GM18873 (cell line): ENCODE results near the gene ETV6.

Source experiments
- ATAC-seq: cut with Tn5 transposase; IDR thresholded peaks from one replicate; pipeline ENCODE4 v1.9.1; 2021; ENCODE audit warnings: mild to moderate bottlenecking, moderate library complexity, moderate number of reproducible peaks; ENCODE audit not compliant: unreplicated experiment, low FRiP score

Gene ETV6

DNA sequence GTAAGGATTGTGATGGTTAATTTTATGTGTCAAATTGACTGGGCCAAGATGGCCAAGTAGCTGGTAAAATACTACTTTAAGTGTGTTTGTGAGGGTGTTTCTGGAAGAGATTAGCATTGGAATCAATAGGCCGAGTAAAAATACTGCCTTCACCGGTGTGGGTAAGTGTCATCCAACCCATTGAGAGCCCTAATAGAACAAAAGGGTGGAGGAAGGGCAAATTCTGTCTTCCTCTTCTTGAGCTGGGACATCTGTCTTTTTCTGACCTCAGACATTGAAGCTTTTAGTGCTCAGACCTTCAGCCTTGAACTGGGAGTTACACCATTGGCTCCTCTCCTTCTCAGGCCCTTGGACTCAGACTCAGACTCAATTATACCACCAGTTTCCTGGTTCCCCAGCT, 8.0 kb upstream of the ETV6 start:
- no peak for ATAC-seq

DNA sequence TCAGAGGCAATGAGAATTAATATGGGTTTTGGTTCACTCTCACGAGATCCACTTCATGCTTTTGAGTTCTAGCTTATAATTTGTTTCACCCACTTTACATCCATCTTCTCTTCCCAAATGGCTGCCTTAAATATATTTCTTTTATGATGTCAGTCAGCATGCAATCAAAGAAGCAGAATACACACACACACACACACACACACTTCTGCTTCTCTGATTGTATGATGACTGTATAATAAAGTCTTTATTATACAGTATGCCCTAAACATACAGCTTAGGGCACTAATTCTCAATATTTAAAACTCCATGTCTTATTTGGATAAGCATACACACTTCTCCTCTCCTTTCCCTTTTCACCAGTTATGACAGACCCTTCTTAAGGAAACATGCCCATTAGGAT, 6.7 kb upstream of the ETV6 start:
- ATAC-seq = no peak

DNA sequence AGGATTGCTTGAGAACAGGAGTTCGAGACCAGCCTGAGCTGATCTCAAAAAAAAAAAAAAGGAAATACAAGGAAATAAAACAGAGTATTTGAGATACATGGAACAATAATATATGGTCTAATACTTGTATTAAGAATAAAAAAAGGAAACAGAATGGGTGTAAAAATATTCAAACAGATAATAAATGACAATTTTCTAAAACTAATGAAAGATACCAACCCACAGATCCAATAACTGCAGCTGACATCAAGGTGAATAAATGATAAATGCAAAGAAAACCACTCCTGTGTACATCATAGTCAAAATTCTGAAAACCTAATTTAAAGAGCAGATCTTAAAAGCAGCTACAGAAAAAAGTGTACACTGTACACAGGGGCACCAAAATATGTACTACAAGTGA, 4.1 kb upstream of the ETV6 start:
- no peak for ATAC-seq

DNA sequence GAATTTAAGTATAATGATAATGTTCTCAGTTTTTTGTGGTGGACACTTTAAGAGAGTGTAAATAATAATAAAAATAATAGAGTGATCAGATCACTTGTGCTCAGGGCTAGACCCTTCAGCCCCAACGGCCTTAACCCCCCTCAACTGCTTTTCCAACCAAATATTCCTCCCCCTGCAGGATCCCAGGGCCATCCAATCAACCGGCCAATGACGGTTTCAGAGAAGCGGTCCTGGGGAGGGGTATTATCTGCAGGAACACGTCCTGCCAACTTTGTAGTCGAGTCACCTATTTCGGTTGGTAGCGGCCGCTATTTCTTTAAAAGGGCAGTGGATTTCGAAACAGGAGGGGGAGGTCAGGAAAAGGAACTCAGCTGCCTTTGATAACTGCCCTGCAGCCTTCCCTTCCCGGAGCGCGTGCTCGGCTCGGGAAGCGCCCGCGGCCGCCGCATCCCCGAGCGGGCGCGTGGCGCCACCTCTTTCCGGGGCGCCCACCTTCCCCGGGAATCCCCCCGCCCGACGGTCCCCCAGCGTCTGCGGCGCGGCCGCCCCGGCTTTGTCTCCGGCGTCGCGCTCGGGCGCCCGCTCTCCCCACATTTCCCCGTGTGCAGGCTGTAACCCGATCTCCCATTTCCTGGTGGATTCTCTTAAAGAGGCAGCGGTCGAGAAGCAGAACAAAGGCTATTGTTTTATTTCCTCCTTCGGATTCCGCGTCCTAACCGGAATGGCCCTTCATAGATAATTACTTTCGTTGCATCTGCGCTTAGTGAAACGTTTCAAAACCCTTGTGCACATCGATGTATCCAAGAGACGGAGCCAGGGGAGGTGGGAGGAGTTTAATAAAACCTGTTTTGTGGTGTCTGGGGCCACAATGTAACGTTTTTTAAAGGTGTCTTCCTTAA, 711 bp upstream of the ETV6 start:
- ATAC-seq = peak; percentile 19

DNA sequence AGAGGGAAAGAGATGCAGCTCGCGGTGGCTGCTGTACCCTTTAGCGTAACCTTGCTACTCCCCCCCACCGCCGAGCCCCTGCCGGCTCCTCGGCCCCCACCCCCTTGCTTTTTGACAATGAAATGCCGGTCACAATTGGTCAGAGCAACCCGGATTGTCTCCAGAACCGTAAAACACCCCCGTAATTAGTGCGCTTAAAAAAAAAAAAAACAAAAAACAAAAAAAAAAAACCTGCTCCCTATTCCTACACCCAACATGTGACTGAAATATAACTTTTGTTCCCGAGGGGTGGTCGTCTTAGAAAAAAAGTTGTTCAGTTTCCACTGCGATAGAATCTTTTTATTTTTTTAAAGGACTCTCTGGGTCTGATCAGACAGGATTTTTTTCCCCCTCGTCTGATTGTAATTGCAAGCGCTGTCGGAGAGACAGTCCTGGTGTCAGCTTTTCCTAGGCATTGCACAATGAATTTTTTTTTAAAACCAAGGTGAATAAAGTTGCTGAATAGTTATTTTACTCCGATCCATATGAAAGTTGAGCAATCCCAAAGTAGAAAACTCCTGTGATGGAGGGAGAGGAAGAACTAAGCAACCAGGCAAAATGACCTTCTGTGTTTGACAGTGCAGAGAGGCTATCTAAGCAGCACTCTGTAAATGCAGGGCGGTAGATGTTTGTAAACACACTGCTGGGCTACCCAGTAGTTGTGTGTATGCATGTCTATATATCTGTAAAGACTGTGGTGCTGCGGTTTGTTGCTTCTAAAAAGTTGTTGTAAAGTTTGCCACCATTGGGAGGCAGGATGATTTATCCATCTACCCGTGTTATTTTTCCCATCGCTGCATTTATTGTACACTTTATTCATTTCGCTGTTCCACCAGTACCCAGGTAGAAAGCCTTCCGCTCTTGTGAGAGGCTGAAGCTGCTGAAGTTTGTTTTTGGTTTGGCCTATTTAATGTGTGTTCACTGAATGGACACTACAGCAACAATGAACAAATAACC, 1.1 kb downstream of the ETV6 start:
- no peak for ATAC-seq

DNA sequence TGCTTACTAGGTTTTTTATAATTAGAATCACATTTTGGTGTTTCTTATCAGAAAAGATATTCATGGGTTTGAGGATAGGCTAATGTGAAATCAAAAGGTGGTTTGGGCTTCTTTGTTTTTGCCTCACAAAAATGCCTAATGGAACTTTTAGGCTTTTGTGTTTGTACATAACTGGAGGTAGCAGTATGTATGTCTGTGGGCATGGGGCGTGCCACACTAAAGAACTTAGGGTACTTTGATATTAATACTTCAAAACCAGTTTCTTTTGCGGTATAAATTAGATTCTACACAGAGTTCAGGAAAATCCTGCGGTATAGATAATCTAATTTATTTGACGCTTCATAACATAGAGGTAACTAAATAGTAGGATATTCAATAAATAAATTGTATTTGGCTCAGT, 1.9 kb downstream of the ETV6 start:
- no peak for ATAC-seq

DNA sequence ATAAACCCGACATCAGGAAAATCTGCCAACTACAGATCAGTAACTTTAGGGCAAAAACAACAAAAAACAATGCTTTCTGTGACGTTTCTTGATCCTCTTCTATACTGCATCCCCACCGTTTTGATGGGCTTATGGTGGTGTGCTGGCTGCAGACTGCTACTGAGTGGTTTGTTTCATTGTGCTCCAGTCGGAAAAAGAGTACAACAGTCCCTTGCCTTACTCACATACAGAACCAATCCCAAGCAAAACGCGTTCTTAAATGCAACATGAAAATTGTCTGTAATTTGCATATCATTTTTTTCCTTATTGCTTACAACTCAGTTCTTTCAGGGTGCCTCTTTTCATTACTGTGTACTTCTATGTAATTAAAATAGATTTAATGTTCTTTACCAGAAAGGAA, 2.3 kb downstream of the ETV6 start:
- ATAC-seq = no peak

DNA sequence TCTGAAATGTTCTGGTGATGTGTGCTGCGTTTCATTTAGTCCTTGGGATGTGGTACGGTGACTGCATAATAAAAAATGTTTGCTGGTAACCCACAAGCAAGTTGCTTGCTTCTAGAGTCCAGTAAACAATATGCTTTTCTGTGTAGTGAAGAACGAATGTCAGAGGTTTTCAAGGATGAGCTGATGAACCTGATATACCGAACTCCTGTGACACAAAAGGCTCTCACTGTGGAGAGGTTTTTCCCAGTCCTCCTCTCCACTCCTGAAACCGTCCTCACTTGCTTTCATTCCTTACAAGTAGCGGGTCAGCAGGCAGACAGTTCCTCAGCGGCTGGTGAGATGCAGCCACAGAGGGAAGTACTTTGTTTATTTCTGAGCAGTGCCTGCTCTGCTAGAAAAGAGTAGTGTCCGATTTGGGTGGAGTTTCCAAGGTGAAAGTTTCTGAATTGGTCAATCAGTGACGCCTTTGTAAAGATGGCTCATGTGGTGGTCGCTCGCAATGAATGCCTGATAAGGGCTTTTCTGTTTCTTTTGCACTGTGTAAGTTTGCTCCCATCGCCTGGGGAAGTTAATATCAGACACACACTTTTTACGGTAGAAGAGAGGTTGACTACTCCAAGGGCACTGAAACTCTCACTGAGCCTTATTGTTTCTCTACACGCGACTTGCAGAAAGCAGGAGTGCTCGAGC, 3.0 kb downstream of the ETV6 start:
- no peak for ATAC-seq

DNA sequence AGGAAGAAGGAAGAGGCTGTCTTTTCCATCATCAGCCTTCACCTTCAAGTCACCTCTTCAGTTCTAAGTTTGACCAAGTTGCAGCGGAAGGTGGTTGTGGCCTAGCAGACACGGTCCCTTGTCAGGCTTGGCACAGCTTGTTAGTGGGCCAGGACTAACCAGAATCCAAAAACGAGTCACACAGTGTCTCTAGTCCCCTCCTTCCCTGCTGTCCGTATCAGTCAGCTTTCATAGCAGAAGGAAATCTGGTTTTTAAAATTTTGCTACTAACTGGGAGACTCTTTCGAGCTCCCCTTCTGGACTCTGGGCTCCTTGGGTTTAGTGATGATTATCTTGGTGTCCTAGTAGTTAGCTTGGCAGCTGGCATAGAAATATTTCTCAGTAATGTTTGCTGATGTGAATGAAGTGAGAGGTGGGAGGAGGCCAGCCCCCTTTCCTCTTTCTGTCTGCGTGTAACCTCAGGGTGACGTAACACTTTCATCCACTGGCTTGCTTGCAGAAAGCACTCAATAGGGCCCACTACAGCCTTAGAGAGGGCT, 3.8 kb downstream of the ETV6 start:
- no peak for ATAC-seq

DNA sequence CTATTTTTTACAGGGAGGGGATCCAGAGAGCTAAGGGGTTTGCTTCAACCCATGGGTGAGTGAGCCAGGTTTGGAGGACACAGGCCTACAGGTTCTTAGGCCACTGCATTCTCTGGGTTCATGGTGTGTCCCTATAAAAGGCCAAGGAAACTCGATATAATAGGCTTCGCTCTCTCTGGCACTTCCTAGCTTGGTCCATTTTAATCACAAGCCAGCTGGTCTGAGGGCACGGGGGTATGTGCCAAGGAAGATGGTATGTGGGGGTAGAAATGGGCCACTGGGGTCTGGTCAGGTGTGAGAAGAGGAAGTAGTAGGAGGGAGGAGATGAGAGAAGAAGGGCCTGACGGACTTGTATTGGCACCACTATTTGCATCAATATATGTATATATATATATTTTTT, 4.9 kb downstream of the ETV6 start:
- ATAC-seq = no peak

DNA sequence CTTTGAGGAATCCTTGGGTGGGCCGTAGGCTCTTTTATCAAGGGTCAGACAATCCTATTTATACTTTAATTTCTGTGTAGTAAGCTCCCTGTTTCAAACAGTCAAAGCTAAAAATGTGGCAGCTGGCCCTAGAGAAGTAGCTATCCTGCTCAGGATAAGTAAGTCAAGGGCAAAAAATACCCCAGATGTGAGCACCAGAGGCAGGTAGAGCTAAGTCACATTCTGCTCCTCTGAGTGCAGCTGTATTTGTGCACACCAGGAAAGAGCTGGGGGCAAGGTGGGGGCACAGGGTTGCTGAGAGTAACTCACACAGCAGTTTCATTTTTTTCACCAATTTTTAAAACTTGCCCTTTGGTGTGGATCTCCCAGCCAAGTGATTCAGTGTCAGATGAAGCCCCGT, 5.3 kb downstream of the ETV6 start:
- ATAC-seq = no peak

DNA sequence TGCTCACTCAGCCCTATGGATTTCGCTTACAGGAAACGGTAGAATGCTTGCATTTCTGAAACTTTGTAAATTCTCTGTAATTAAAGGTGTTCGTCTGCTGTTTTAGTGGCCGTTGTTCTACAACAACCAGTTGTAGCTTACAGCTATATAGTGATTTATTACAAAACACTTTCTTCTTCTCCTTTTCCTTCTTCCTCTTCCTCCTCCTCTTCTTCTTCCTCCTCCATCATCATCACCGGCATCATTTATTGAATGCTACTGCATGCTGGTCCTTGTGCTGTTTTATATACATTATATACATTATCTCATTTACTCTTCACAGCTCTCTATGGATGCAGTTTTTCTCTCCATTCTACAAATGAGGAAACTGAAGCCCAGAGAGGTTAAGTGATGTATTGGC, 6.4 kb downstream of the ETV6 start:
- no peak for ATAC-seq

DNA sequence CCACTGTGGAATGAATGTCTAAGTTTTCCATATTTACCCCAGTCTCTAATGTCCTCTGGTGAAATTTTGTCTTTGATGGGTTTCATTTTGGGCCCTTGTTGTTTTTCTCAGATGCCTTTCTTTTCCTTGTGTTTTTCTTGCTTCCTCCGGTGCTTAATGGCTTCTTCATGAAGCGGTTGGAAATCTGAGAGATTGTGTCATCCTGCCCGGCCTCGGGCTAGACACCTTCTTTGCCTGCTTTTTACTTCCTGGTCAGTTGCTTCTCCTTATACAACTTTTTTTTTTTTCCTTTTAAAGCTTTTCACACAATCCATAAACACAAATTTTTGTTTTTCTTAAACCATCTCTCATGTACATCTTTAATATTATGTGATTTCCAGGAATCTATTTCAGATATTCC, 7.1 kb downstream of the ETV6 start:
- ATAC-seq = no peak

DNA sequence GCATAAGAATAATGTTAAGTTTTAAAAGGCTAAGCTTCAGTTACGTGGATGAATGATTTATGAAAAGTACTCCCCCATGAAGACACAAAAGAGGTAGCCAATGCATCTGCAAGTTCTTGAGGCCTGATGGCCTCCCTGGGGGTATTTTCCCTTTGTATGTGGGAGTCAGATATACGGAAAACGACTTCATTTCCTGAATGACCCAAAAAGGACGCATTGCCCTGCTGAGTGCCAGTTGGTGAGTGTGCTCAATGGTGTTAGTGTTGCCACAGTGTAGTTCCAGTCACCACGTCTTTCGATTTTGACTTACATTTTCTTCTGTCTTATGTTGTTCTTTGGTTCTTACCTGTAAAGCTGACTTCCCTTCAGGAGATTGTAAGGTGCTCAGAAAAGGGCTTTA, 8.0 kb downstream of the ETV6 start:
- no peak for ATAC-seq

DNA sequence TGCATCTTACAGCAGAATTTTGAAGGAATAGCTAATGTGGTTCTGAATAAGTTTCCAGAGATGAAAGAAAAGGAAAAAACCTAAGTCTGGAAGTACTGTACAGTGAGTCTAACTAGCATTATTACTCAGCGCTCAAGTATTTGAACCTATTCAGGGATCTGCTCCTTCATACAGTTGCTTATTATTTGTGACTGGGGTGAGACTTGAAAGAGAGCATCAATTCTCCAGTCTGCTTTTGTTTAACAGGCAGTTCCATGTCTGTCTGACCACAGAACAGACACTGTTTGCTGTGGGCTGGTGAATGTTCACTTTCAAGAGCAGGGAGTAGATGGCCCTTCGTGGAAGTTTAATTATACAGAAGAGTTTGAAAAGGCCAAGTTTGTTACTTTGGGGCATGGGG, 9.3 kb downstream of the ETV6 start:
- no peak for ATAC-seq

DNA sequence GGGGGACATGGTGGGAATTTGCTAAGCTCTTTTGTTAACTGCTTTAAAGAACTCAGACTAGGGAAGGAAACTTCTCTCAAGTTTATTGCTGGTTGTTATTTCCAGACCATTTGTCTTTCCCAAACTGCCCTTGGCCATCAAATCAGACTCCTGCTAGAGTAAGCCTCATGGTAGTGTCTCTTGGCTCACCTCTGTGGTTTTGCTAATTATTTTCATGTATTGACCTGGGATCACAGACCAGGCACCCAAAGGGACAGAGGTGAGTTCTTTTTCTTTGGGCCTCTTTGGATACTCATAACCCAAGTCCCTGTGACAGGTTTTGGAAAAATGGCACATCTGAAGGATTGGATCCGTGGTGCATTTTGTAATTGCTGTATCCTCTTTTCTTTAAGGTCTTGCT, 11.2 kb downstream of the ETV6 start:
- ATAC-seq = no peak

DNA sequence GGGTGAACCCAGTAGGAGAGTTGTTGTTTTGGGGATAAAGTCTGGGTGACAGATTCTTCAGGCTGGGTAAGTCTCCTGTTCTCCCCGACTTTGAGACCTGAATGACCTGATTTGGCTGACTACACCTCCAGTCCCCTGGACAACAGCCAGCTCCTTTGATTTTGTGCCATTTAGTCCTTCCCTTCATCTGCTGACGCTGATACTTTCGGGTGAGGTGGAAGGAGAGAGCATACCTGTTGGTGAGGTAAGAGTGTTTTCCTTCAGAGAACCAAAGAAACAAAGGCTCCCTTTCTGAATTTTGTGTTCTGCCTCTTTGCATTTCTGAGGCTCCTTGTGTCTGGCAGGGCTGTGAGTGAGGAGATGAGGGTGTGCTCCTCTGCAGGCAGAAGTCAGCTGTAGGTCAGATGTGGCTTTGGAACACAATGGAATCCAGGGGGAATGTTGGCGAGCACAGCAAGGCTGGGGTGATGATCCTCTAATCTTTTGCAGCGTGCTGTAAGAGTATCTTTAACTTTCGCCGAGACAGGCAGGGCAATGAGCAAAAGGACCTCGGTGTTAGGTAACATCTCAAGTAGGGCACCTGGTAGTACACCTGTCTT, 12.1 kb downstream of the ETV6 start:
- ATAC-seq = no peak

DNA sequence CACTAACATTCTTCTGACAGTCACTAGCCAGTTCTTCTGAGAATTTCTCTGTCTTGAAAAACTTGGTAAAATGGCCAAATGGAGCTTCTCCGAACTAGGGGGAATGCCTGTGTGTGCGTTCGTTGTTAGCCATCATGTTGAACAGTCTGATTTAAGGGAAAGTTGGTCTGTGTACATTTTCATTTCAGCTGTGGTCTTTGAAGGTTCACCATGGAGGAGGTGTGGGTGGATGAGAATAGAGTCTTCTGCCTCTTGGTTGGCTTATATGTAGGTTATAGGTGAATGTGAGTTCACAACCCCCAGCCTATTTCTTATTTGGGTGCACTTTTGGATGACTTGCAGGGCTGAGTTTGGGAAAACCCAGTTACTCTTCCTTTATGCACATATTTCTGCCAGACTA, 12.9 kb downstream of the ETV6 start:
- no peak for ATAC-seq

DNA sequence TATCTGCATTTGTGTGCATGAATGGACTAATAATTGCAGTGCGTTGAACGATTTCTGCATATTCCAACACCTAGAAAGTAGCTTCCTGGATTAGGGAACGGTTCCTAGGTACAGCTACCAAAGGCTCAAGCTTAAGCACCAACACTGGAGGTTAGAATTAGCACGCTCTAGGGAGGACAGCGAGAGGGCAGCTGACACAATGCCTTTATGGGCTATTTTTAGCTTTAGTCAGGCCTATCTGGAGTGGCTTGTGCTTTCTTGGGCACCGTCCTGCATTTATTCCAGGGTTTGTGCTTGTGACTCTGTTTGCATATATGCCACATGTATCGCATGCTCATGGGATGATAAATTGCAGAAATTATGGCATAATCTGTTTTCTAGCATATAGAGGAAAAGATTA, 13.7 kb downstream of the ETV6 start:
- ATAC-seq = no peak

DNA sequence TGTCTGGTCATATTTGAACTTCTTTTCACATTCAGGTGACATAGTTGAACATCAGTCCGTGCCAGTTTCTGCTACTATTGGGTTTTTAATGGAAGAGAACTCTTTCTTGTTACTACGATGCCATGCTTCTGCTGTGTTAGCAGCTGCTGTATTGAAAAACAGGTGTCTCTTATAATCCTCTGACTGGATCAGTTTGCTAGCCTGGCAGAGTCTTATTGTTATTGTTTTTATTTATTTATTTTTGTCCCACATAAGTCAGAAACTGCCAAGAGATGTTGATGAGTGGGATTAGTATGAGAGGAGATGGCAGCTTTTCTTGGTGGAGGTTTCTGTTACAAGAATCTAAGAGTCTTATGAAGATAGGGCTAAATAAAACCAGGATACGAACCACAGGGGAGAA, 14.6 kb downstream of the ETV6 start:
- ATAC-seq = no peak
